HG02798 (cell line): Measurements from ENCODE around the gene VWDE.

Source experiments
- ATAC-seq: cut with Tn5 transposase; IDR thresholded peaks from one replicate; pipeline ENCODE4 v1.9.1; 2021; ENCODE audit warnings: mild to moderate bottlenecking; ENCODE audit not compliant: unreplicated experiment, poor library complexity

The VWDE gene

GRCh38 chr7:12296051-12296570 lies 107.6 kb downstream of the VWDE start:
- no peak for ATAC-seq

GRCh38 chr7:12294701-12295100 lies 109.0 kb downstream of the VWDE start:
- ATAC-seq = no peak

- peak; percentile 42 for ATAC-seq
Measured at GRCh38 chr7:12291870-12292269, 111.8 kb downstream of the VWDE start.

- no peak for ATAC-seq
Measured at GRCh38 chr7:12290761-12291160, 112.9 kb downstream of the VWDE start.

- ATAC-seq = no peak
Measured at GRCh38 chr7:12289996-12290395, 113.7 kb downstream of the VWDE start.

- no peak for ATAC-seq
Measured at GRCh38 chr7:12287901-12288300, 115.8 kb downstream of the VWDE start.

- no peak for ATAC-seq
Measured at GRCh38 chr7:12281038-12281437, 122.6 kb downstream of the VWDE start.
